SK-N-SH treated with all-trans-retinoic acid at 6 μM for 48 hours (cell line): ENCODE results near the gene CADM1.

ENCODE experiments used
- ATAC-seq: fragments of 200-7000 bp; cut with Tn5 transposase; 3 replicates; pipeline ENCODE4 v1.9.1; 2020; ENCODE audit warnings: mild to moderate bottlenecking, moderate library complexity
- ARNTL ChIP-seq: fragments of 450-650 bp; formaldehyde crosslinking; IDR thresholded peaks from 2 replicates; pipeline ENCODE4 v1.5.0; 2020; ENCODE audit warnings: low read depth, mild to moderate bottlenecking, moderate library complexity, borderline replicate concordance
- BACH2 ChIP-seq: fragments of 250-450 bp; sonication (Bioruptor Pico); IDR thresholded peaks from 2 replicates; pipeline ENCODE4 v1.9.0; 2021; ENCODE audit warnings: mild to moderate bottlenecking, borderline replicate concordance
- CSDC2 ChIP-seq: fragments of 250-450 bp; sonication (Bioruptor Pico); IDR thresholded peaks from 2 replicates; pipeline ENCODE4 v1.5.0; 2020; ENCODE audit warnings: mild to moderate bottlenecking, moderate library complexity
- ISL1 ChIP-seq: fragments of 250-450 bp; sonication (Bioruptor Pico); IDR thresholded peaks from 2 replicates; pipeline ENCODE4 v2.1.2; 2022; ENCODE audit warnings: mild to moderate bottlenecking, moderate library complexity
- OSR1 ChIP-seq: fragments of 250-450 bp; sonication (Bioruptor Pico); IDR thresholded peaks from 2 replicates; pipeline ENCODE4 v1.8.0; 2022; ENCODE audit warnings: moderate library complexity, mild to moderate bottlenecking, inconsistent platforms
- PPARA ChIP-seq: fragments of 250-450 bp; sonication (Bioruptor Pico); IDR thresholded peaks from 2 replicates; pipeline ENCODE4 v1.5.0; 2020; ENCODE audit warnings: mild to moderate bottlenecking, borderline replicate concordance
- RARB ChIP-seq: fragments of 250-450 bp; sonication (Bioruptor Pico); IDR thresholded peaks from 2 replicates; pipeline ENCODE4 v1.8.0; 2021; ENCODE audit warnings: mild to moderate bottlenecking, moderate library complexity
- SNAI2 ChIP-seq: fragments of 250-450 bp; sonication (Bioruptor Pico); IDR thresholded peaks from 2 replicates; pipeline ENCODE4 v1.5.0; 2020; ENCODE audit warnings: mild to moderate bottlenecking, moderate library complexity
- TCF4 ChIP-seq: fragments of 250-450 bp; sonication (Bioruptor Pico); IDR thresholded peaks from 2 replicates; pipeline ENCODE4 v1.8.0; 2021; ENCODE audit warnings: mild to moderate bottlenecking, moderate library complexity, borderline replicate concordance
- ZC3H10 ChIP-seq: fragments of 250-450 bp; sonication (Bioruptor Pico); IDR thresholded peaks from 2 replicates; pipeline ENCODE4 v1.5.1; 2021; ENCODE audit warnings: mild to moderate bottlenecking, moderate library complexity
- ZFP3 ChIP-seq: fragments of 250-450 bp; sonication (Bioruptor Pico); IDR thresholded peaks from 2 replicates; pipeline ENCODE4 v1.5.0; 2020; ENCODE audit warnings: mild to moderate bottlenecking, moderate library complexity
- ZFP30 ChIP-seq: fragments of 450-650 bp; formaldehyde crosslinking; IDR thresholded peaks from 2 replicates; pipeline ENCODE4 v1.5.0; 2022; ENCODE audit warnings: mild to moderate bottlenecking, moderate library complexity
- ZNF565 ChIP-seq: fragments of 450-650 bp; formaldehyde crosslinking; conservative IDR thresholded peaks from 2 replicates; pipeline ENCODE4 v1.5.0; 2020; ENCODE audit warnings: low read depth, mild to moderate bottlenecking, moderate library complexity
- ZNF70 ChIP-seq: fragments of 450-650 bp; formaldehyde crosslinking; IDR thresholded peaks from 2 replicates; pipeline ENCODE4 v1.5.0; 2020; ENCODE audit warnings: mild to moderate bottlenecking, moderate library complexity
- ZNF8 ChIP-seq: fragments of 450-650 bp; formaldehyde crosslinking; IDR thresholded peaks from 2 replicates; pipeline ENCODE4 v1.5.0; 2020; ENCODE audit warnings: mild to moderate bottlenecking, moderate library complexity
- TF ChIP-seq, protein P1 (sequence below): fragments of 250-450 bp; sonication (Bioruptor Pico); IDR thresholded peaks from 2 replicates; pipeline ENCODE4 v1.8.0; 2020; ENCODE audit warnings: mild to moderate bottlenecking, moderate library complexity, borderline replicate concordance
- TF ChIP-seq, protein P2 (sequence below): fragments of 250-450 bp; sonication (Bioruptor Pico); IDR thresholded peaks from 2 replicates; pipeline ENCODE4 v1.5.0; 2020; ENCODE audit warnings: mild to moderate bottlenecking, moderate library complexity
- TF ChIP-seq, protein P3 (sequence below): fragments of 250-450 bp; sonication (Bioruptor Pico); IDR thresholded peaks from 2 replicates; pipeline ENCODE4 v1.8.0; 2021; ENCODE audit warnings: low read depth, mild to moderate bottlenecking, moderate library complexity, borderline replicate concordance
- TF ChIP-seq, protein P4 (sequence below): fragments of 250-450 bp; sonication (Bioruptor Pico); IDR thresholded peaks from 2 replicates; pipeline ENCODE4 v1.5.1; 2020; ENCODE audit warnings: low read depth, mild to moderate bottlenecking, moderate library complexity
- TF ChIP-seq, protein P5 (sequence below): fragments of 250-450 bp; sonication (Bioruptor Pico); IDR thresholded peaks from 2 replicates; pipeline ENCODE4 v1.5.1; 2021; ENCODE audit warnings: mild to moderate bottlenecking, moderate library complexity

Gene CADM1

DNA sequence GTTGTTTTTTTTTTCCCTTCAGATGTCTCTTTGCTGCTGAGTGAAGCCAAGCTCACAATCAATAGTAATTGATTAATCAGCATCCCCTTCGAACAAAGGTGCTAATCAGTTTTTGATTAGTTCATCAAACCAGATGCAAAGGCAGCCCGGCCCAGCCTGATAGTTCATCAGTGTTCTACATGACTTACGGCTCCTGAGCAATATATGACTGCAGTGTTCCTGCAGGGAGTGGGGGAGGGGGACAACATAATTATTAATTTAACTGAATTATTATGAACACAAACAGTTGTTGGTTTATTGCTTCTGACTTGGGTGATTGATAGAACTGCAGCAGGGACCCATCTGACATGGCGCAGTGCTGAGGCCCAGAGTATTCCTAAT, 315.3 kb downstream of the CADM1 start:
- TF ChIP-seq, protein P1, sequence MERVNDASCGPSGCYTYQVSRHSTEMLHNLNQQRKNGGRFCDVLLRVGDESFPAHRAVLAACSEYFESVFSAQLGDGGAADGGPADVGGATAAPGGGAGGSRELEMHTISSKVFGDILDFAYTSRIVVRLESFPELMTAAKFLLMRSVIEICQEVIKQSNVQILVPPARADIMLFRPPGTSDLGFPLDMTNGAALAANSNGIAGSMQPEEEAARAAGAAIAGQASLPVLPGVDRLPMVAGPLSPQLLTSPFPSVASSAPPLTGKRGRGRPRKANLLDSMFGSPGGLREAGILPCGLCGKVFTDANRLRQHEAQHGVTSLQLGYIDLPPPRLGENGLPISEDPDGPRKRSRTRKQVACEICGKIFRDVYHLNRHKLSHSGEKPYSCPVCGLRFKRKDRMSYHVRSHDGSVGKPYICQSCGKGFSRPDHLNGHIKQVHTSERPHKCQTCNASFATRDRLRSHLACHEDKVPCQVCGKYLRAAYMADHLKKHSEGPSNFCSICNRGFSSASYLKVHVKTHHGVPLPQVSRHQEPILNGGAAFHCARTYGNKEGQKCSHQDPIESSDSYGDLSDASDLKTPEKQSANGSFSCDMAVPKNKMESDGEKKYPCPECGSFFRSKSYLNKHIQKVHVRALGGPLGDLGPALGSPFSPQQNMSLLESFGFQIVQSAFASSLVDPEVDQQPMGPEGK (CRISPR knock-in tag): no peak
- TF ChIP-seq, protein P2, sequence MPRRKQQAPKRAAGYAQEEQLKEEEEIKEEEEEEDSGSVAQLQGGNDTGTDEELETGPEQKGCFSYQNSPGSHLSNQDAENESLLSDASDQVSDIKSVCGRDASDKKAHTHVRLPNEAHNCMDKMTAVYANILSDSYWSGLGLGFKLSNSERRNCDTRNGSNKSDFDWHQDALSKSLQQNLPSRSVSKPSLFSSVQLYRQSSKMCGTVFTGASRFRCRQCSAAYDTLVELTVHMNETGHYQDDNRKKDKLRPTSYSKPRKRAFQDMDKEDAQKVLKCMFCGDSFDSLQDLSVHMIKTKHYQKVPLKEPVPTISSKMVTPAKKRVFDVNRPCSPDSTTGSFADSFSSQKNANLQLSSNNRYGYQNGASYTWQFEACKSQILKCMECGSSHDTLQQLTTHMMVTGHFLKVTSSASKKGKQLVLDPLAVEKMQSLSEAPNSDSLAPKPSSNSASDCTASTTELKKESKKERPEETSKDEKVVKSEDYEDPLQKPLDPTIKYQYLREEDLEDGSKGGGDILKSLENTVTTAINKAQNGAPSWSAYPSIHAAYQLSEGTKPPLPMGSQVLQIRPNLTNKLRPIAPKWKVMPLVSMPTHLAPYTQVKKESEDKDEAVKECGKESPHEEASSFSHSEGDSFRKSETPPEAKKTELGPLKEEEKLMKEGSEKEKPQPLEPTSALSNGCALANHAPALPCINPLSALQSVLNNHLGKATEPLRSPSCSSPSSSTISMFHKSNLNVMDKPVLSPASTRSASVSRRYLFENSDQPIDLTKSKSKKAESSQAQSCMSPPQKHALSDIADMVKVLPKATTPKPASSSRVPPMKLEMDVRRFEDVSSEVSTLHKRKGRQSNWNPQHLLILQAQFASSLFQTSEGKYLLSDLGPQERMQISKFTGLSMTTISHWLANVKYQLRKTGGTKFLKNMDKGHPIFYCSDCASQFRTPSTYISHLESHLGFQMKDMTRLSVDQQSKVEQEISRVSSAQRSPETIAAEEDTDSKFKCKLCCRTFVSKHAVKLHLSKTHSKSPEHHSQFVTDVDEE (CRISPR knock-in tag): no peak
- TF ChIP-seq ZNF565 (no peak), ZFP30 (CRISPR knock-in tag) (no peak), ISL1 (no peak), OSR1 (CRISPR knock-in tag) (no peak), ZFP3 (CRISPR knock-in tag) (no peak), ZNF8 (no peak), ARNTL (CRISPR knock-in tag) (no peak)
- no peak for ATAC-seq

DNA sequence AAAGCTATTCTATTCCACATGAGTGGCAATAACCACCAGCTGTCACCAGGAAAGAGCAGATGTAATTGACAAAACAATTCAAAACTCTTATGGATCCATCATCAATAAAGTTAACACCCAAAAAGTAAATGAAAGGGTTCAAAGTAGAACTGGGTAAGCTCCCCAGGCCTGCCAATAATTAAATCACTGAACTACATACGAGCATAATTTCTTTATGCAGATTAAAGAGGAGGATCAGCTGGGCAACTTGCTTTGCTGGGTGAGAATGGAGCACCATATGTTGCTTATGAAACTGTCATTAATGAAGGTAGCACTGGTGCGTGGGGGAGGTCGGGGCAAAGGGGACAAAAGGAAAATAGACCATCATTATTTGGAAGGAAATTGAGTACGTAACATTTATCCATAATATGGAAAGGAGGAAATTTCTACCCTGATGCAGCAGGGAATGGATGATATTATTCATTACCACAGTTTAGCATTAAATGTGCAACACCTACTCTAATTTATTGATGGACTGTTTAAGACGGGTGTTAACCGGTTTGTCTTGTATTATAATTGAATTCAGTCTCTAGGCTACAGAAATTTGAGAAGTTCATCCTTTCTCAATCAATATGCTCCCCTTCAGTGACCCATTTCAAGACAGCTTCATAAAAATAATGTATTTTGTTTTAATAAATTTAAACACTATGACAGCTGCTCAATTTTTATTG, 315.9 kb downstream of the CADM1 start:
- ATAC-seq: no peak
- TF ChIP-seq ZNF565: no peak
- TF ChIP-seq ZNF70 (CRISPR knock-in tag): no peak
- no peak for TF ChIP-seq PPARA (CRISPR knock-in tag)
- TF ChIP-seq ARNTL (CRISPR knock-in tag): no peak
- no peak for TF ChIP-seq ZNF8
- TF ChIP-seq OSR1 (CRISPR knock-in tag): no peak
- TF ChIP-seq SNAI2: no peak
- TF ChIP-seq, protein P3, sequence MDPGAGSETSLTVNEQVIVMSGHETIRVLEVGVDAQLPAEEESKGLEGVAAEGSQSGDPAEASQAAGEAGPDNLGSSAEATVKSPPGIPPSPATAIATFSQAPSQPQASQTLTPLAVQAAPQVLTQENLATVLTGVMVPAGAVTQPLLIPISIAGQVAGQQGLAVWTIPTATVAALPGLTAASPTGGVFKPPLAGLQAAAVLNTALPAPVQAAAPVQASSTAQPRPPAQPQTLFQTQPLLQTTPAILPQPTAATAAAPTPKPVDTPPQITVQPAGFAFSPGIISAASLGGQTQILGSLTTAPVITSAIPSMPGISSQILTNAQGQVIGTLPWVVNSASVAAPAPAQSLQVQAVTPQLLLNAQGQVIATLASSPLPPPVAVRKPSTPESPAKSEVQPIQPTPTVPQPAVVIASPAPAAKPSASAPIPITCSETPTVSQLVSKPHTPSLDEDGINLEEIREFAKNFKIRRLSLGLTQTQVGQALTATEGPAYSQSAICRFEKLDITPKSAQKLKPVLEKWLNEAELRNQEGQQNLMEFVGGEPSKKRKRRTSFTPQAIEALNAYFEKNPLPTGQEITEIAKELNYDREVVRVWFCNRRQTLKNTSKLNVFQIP (CRISPR knock-in tag): no peak
- TF ChIP-seq TCF4 (CRISPR knock-in tag): no peak
- TF ChIP-seq, protein P4, sequence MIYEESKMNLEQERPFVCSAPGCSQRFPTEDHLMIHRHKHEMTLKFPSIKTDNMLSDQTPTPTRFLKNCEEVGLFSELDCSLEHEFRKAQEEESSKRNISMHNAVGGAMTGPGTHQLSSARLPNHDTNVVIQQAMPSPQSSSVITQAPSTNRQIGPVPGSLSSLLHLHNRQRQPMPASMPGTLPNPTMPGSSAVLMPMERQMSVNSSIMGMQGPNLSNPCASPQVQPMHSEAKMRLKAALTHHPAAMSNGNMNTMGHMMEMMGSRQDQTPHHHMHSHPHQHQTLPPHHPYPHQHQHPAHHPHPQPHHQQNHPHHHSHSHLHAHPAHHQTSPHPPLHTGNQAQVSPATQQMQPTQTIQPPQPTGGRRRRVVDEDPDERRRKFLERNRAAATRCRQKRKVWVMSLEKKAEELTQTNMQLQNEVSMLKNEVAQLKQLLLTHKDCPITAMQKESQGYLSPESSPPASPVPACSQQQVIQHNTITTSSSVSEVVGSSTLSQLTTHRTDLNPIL: no peak
- TF ChIP-seq ZFP3 (CRISPR knock-in tag): no peak
- no peak for TF ChIP-seq ZC3H10
- no peak for TF ChIP-seq ISL1

DNA sequence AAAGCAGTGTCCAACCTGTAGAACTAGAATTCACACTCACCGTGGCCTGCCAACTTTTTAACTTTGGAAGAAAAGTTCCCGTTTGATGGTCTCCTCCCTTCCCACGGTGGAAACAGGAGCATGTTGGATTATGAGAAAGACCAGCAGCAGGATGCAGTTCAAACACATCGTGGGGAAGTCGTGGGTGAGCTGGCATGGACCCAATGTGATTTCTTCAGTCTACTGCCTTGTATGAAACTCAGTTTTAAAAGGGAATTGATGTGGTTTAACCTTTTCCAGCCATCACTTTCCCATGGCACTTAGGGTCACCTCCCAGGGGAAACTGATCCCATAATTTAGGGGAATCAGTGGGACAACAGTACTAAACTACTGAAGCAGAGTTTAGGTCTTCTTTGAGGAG, 318.3 kb downstream of the CADM1 start:
- ATAC-seq: no peak
- TF ChIP-seq CSDC2 (CRISPR knock-in tag): no peak
- no peak for TF ChIP-seq ZFP30 (CRISPR knock-in tag)
- no peak for TF ChIP-seq ZFP3 (CRISPR knock-in tag)
- no peak for TF ChIP-seq TCF4 (CRISPR knock-in tag)

DNA sequence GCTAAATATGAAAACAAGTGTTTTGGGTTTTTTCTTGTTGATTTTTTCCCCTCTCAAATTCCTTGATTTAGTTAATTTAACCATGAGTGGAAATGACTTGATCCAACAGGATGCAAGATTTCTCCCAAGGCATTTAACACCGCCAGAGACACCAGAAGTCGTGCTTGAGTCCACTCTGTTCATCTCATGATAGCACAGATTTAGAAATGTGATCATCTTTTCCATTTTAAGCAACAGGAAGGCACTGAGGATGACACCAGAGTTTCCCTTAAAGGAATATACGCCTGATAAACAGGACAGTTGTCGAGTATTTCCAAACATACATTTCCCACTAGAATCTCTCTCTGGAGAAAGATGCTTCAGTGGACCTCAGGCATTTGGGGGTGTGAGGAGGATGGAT, 318.7 kb downstream of the CADM1 start:
- TF ChIP-seq ZFP3 (CRISPR knock-in tag) (no peak), ZC3H10 (no peak), ARNTL (CRISPR knock-in tag) (no peak), RARB (no peak), ZNF8 (no peak), OSR1 (CRISPR knock-in tag) (no peak), SNAI2 (no peak), TCF4 (CRISPR knock-in tag) (no peak), CSDC2 (CRISPR knock-in tag) (no peak), BACH2 (no peak), ZFP30 (CRISPR knock-in tag) (no peak)
- TF ChIP-seq, protein P5, sequence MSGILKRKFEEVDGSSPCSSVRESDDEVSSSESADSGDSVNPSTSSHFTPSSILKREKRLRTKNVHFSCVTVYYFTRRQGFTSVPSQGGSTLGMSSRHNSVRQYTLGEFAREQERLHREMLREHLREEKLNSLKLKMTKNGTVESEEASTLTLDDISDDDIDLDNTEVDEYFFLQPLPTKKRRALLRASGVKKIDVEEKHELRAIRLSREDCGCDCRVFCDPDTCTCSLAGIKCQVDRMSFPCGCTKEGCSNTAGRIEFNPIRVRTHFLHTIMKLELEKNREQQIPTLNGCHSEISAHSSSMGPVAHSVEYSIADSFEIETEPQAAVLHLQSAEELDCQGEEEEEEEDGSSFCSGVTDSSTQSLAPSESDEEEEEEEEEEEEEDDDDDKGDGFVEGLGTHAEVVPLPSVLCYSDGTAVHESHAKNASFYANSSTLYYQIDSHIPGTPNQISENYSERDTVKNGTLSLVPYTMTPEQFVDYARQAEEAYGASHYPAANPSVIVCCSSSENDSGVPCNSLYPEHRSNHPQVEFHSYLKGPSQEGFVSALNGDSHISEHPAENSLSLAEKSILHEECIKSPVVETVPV (CRISPR knock-in tag): no peak
- ATAC-seq: no peak
